HepG2 (cell line): ENCODE data around the gene TCTN2. TPM values are rescaled to one million over a fixed set of nuclear protein-coding genes. Genes with fewer than 3 reads are reported as not detected.

Experiments used
- ARID2 ChIP-seq: sonication (generic); formaldehyde crosslinking; IDR thresholded peaks from 2 replicates; pipeline ENCODE4 v1.8.1; 2022; ENCODE audit warnings: mild to moderate bottlenecking, missing genetic modification reagents, borderline replicate concordance
- ATF6 ChIP-seq: sonication (generic); formaldehyde crosslinking; conservative IDR thresholded peaks from 2 replicates; pipeline ENCODE4 v1.4.0; 2020; ENCODE audit warnings: missing genetic modification reagents
- CREB3 ChIP-seq: sonication (generic); formaldehyde crosslinking; IDR thresholded peaks from 2 replicates; pipeline ENCODE4 v1.5.0; 2020; ENCODE audit warnings: missing genetic modification reagents
- FOXJ3 ChIP-seq: sonication (generic); formaldehyde crosslinking; IDR thresholded peaks from 2 replicates; pipeline ENCODE4 v1.4.0; 2020; ENCODE audit warnings: missing genetic modification reagents, mild to moderate bottlenecking, borderline replicate concordance
- GABPB1 ChIP-seq: IDR thresholded peaks from 2 replicates; pipeline ENCODE4 v1.6.1; 2016; ENCODE audit warnings: mild to moderate bottlenecking, missing genetic modification reagents, moderate library complexity, missing compliant biosample characterization
- GRHL1 ChIP-seq: sonication (generic); formaldehyde crosslinking; conservative IDR thresholded peaks from 2 replicates; pipeline ENCODE4 v1.8.0; 2022; ENCODE audit warnings: missing genetic modification reagents
- GTF3A ChIP-seq: sonication (generic); formaldehyde crosslinking; conservative IDR thresholded peaks from 2 replicates; pipeline ENCODE4 v1.4.0; 2020; ENCODE audit warnings: mild to moderate bottlenecking, missing genetic modification reagents
- HES4 ChIP-seq: sonication (generic); formaldehyde crosslinking; IDR thresholded peaks from 2 replicates; pipeline ENCODE4 v1.9.0; 2021; ENCODE audit warnings: mild to moderate bottlenecking, missing genetic modification reagents, borderline replicate concordance
- HHEX ChIP-seq: IDR thresholded peaks from 2 replicates; pipeline ENCODE4 v1.6.1; 2016; ENCODE audit warnings: control low read depth
- HIVEP1 ChIP-seq: sonication (generic); formaldehyde crosslinking; IDR thresholded peaks from 2 replicates; pipeline ENCODE4 v1.4.0; 2020; ENCODE audit warnings: mild to moderate bottlenecking, missing genetic modification reagents
- JUNB ChIP-seq: sonication (generic); formaldehyde crosslinking; IDR thresholded peaks from 2 replicates; pipeline ENCODE4 v1.8.0; 2022; ENCODE audit warnings: missing genetic modification reagents, mild to moderate bottlenecking, borderline replicate concordance
- MAFK ChIP-seq, 2 experiments: IDR thresholded peaks in 1 of 2; conservative IDR thresholded peaks in 1 of 2; 2 replicates each; pipeline ENCODE4 v1.6.1; 2011; ENCODE audit warnings: improper control_type of control experiment in 2 of 2, low read length in 2 of 2
- MTF2 ChIP-seq: sonication (generic); formaldehyde crosslinking; IDR thresholded peaks from 2 replicates; pipeline ENCODE4 v1.5.0; 2020; ENCODE audit warnings: missing genetic modification reagents, borderline replicate concordance
- NFE2L2 ChIP-seq: fragments of 150-350 bp; IDR thresholded peaks from 2 replicates; pipeline ENCODE4 v1.6.1; 2014; ENCODE audit warnings: low read length
- REPIN1 ChIP-seq: sonication (generic); formaldehyde crosslinking; IDR thresholded peaks from 2 replicates; pipeline ENCODE4 v1.8.0; 2022; ENCODE audit warnings: missing genetic modification reagents, low read depth, mild to moderate bottlenecking, borderline replicate concordance
- SAFB2 ChIP-seq: sonication (generic); formaldehyde crosslinking; IDR thresholded peaks from 2 replicates; pipeline ENCODE4 v1.5.1; 2020; ENCODE audit warnings: missing genetic modification reagents, low read depth, mild to moderate bottlenecking, borderline replicate concordance
- SMAD3 ChIP-seq: sonication (generic); formaldehyde crosslinking; IDR thresholded peaks from 2 replicates; pipeline ENCODE4 v1.4.0; 2020; ENCODE audit warnings: missing genetic modification reagents
- TMF1 ChIP-seq: sonication (generic); formaldehyde crosslinking; IDR thresholded peaks from 2 replicates; pipeline ENCODE4 v1.8.1; 2022; ENCODE audit warnings: low read depth, missing genetic modification reagents
- XBP1 ChIP-seq: sonication (generic); formaldehyde crosslinking; IDR thresholded peaks from 2 replicates; pipeline ENCODE4 v1.5.0; 2020; ENCODE audit warnings: missing genetic modification reagents
- ZKSCAN1 ChIP-seq: fragments of 150-350 bp; IDR thresholded peaks from 2 replicates; pipeline ENCODE4 v1.6.1; 2014; ENCODE audit warnings: low read length
- ZNF3 ChIP-seq: IDR thresholded peaks from 2 replicates; pipeline ENCODE4 v1.7.0; 2017; ENCODE audit warnings: inconsistent platforms
- ZNF572 ChIP-seq: sonication (generic); formaldehyde crosslinking; IDR thresholded peaks from 2 replicates; pipeline ENCODE4 v1.5.1; 2020; ENCODE audit warnings: mild to moderate bottlenecking, missing genetic modification reagents
- ZNF574 ChIP-seq: sonication (generic); formaldehyde crosslinking; IDR thresholded peaks from 2 replicates; pipeline ENCODE4 v1.4.0; 2020; ENCODE audit warnings: missing genetic modification reagents
- polyA plus RNA-seq, 8 experiments: library from polyadenylated mRNA; depleted of rRNA in 3 of 8; stranded (reverse) in 7 of 8; unstranded in 1 of 8; fragments of >200 nt; fragmentation: Illumina TruSeq in 4 of 8; extraction: Trizol in 4 of 8; gene quantifications; 2 replicates each; pipeline versions ENCODE4 v1.2.1 to v1.2.3, GENCODE V29; 2011 to 2016; ENCODE audit warnings: low read depth in 4 of 8, missing spikeins in 1 of 8, mixed read lengths in 1 of 8; ENCODE audit not compliant: insufficient read depth in 1 of 8
- total RNA-seq, 5 experiments: library from RNA; depleted of rRNA; stranded (reverse); fragments of >200 nt; fragmentation: Illumina TruSeq; extraction: Trizol; gene quantifications; 2 replicates each; pipeline ENCODE4 v1.2.3, GENCODE V29; 2016; ENCODE audit warnings: low read depth in 1 of 5

The TCTN2 gene
- total and polyA plus RNA-seq, 2 of the 13 experiments (the other 11 are each of a cell fraction or from before 2014, with no cell fraction given): 5.0 to 8.1 TPM

GRCh38 chr12:123633379-123634141 is 37.4 kb upstream of the TCTN2 start, which contains the start of the genes EIF2B1 and GTF2H3 (continued):
- TF ChIP-seq CREB3 (CRISPR knock-in tag) (0 out of 2 replicates have a peak, but pooled peaks have one; percentile 57), GRHL1 (CRISPR knock-in tag) (no peak), SMAD3 (CRISPR knock-in tag) (peak; percentile 91), HES4 (CRISPR knock-in tag) (peak; percentile 87), NFE2L2 (0 out of 2 replicates have a peak, but pooled peaks have one; percentile 9), TMF1 (peak; percentile 66; the same call in 1 of the 2 replicates), ZNF572 (no peak), HIVEP1 (peak; percentile 89), ZNF3 (CRISPR knock-in tag) (no peak), ZKSCAN1 (peak; percentile 56; the same call in 1 of the 2 replicates), FOXJ3 (0 out of 2 replicates have a peak, but pooled peaks have one; percentile 22), GTF3A (CRISPR knock-in tag) (no peak; the same call in 1 of the 2 replicates), REPIN1 (CRISPR knock-in tag) (peak; percentile 97), ATF6 (CRISPR knock-in tag) (no peak; the same call in 1 of the 2 replicates), HHEX (CRISPR knock-in tag) (no peak), MTF2 (CRISPR knock-in tag) (0 out of 2 replicates have a peak, but pooled peaks have one; percentile 76), ZNF574 (peak; percentile 97), MAFK (conservative IDR thresholded peaks at IDR 0.05 in 1 of 2, IDR thresholded peaks at IDR 0.05 in 1 of 2; ENCODE audit: low read length in 2 of 2) (peak in 1 of 2 experiments; percentile 29; a peak in 1 of 4 replicates), XBP1 (CRISPR knock-in tag) (no peak), SAFB2 (CRISPR knock-in tag) (no peak; the same call in 1 of the 2 replicates), JUNB (no peak), GABPB1 (CRISPR knock-in tag) (peak; percentile 100), ARID2 (peak; percentile 62; the same call in 1 of the 2 replicates)
